Peyer's patch (tissue), 4 donors: ENCODE data around the gene SCGB1A1.

Experiments used
- CTCF ChIP-seq, 6 experiments: fragments of 450-650 bp in 4 of 6; fragments of 200-600 bp in 2 of 6; sonication (generic) in 1 of 6; IDR thresholded peaks; one replicate each; pipeline ENCODE4 v1.5.1; 2017 to 2019; ENCODE audit warnings: antibody characterized with exemption in 6 of 6, mild to moderate bottlenecking in 3 of 6, moderate library complexity in 1 of 6
- POLR2A ChIP-seq, 2 donors: fragments of 450-650 bp; IDR thresholded peaks; one replicate each; pipeline ENCODE4 v1.5.1; 2017; ENCODE audit warnings: antibody characterized with exemption in 2 of 2, mild to moderate bottlenecking in 2 of 2, moderate library complexity in 2 of 2

GRCh38 chr11:62461740-62462507 is 43.1 kb downstream of the SCGB1A1 start:
- no peak for TF ChIP-seq POLR2A (IDR thresholded peaks at IDR 0.05)
- no peak for TF ChIP-seq CTCF (IDR thresholded peaks at IDR 0.05)
